Heart left ventricle (tissue), 13 donors: ENCODE data around the gene TP53.

Source experiments
- CTCF ChIP-seq, 12 donors: fragments of 200-600 bp; sonication (generic) in 4 of 12; IDR thresholded peaks; one replicate each; pipeline versions ENCODE4 v1.5.0 to v1.8.0; 2018 to 2022; ENCODE audit warnings: antibody characterized with exemption in 12 of 12, mild to moderate bottlenecking in 5 of 12
- POLR2A ChIP-seq, 2 donors: fragments of 450-650 bp; IDR thresholded peaks; one replicate each; pipeline ENCODE4 v1.6.1; 2017; ENCODE audit warnings: antibody characterized with exemption in 2 of 2, mild to moderate bottlenecking in 2 of 2, moderate library complexity in 2 of 2
- donor health status: ischemic (EF 13 %, LVEDD 7.1; RV severe dilation, severe dysfunction).
- donor health status: DM: no; HTN: yes; CAD: no.
- donor health status: DM: no; HTN: no; CAD: no.
- donor health status: ischemic (EF 25% LVEDD 6.9; RV normal size, moderate dysfunction).
- donor health status: ischemic (EF 25% LVEDD 5.7; RV mildly dilated, moderate dysfunction).
- donor health status: ischemic (EF 35%, LVEDD 5.7; RV mildly dilated, moderate dysfunction).
- donor health status: nonischemic (EF 11% LVEDD 7.7; RV severe dilation, severe dysfunction).
- donor health status: DM: yes; HTN: yes; CAD: no.
- donor health status: PGD.
- donor health status: ischemic (EF 29% LVEDD 5.4; RV normal size, mild dysfunction).
- donor health status: nonischemic (EF 23%, LVEDD 6.1; RV moderate dilation, normal function).

DNA sequence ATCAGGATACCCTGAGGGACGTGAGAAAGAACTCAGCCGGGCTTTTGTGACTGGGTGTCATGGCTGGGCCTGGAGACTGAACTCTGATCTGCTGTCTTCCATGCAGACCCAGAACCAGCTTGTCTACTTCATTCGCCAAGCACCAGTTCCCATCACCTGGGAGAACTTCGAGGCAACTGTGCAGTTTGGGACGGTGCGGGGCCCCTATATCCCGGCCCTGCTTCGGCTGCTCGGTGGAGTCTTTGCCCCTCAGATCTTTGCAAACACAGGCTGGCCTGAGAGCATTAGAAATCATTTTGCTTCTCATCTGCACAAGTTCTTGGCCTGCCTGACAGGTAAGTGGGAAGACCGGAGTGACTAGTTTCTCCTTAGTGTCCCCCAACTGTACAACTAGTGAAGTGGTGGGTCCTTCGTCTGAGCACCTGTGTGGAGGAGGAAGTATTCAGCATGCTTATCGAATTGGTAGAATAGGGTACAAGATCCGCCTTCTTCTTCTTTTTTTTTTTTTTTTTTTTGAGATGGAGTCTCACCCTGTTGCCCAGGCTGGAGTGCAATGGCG, 45.8 kb upstream of the TP53 start:
- no peak for TF ChIP-seq CTCF (IDR thresholded peaks at IDR 0.05)
- TF ChIP-seq POLR2A (IDR thresholded peaks at IDR 0.05) = no peak
